Hypothalamus (tissue), 51 donors: ENCODE results near the gene KCNMA1.

ENCODE experiments used
- DNase-seq, 51 donors: peaks; one replicate each; lab custom pipeline; 2025; lab: John Stamatoyannopoulos, UW

Gene KCNMA1

GRCh38 chr10:77187376-77187999, 450.1 kb downstream of the KCNMA1 start:
- no peak for DNase-seq

DNA sequence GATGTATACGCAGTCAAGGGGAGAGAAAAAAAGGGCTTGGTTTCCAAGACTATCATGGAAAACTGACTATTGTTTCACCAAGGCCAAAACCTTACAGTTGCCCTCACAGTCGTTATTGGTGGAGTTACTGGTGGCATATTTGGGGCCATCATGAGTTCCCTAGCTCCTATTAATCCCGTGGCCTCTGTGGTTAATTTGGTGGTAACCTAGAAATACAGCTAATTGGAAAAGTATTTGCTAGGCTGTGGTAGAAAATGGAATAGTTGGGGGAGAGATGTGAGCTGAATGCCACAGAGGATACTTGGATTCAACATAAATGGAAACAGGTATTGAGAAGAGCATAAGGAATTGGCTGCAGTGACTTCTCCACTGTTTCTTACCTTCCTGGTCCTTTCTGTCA, 450.7 kb downstream of the KCNMA1 start:
- no peak for DNase-seq

DNA sequence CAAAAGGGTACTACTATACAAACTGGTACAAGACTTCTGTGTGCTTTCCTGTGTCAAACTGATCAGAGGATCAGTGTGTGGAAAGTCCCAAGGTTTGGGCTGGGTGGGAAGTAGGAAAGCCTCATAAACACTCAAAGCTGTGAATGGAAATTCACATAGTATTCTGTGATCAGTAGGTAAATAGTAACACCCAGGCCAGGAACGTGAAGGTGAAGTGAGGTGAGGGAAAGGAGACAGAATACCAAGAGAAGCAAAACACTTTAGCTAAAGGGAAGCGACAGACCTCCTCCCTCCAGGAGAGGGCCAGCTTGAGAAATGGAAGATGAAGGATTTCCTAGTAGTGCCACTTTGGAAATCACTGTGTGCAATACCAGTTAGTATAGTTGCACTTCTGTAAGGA, 451.9 kb downstream of the KCNMA1 start:
- no peak for DNase-seq

DNA sequence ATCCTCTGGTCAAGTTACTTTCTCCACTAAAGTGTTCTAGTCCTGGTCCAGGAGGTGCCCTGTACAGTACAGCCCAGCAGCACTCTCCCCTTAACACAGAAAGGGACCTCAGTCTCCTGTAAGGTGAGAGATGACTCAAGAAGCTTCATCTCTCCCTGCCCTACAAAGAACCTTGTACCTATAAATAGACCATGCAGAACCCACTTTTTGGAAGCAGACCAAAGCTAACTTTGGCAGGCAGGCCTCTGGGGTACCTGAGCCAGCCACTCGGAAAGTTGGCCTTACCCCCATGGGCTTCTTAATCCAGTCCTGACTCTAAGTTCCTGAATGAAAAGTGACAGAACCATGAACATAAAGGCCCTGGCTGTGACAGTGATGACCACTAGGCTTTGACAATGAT, 454.8 kb downstream of the KCNMA1 start:
- no peak for DNase-seq

GRCh38 chr10:77180794-77181193, 456.8 kb downstream of the KCNMA1 start:
- DNase-seq = no peak

GRCh38 chr10:77180104-77180503, 457.5 kb downstream of the KCNMA1 start:
- no peak for DNase-seq

- peak in 7 of 51 donors; percentile 3 to 70 (median 24) for DNase-seq
Measured at GRCh38 chr10:77179015-77179695, 458.5 kb downstream of the KCNMA1 start.

DNA sequence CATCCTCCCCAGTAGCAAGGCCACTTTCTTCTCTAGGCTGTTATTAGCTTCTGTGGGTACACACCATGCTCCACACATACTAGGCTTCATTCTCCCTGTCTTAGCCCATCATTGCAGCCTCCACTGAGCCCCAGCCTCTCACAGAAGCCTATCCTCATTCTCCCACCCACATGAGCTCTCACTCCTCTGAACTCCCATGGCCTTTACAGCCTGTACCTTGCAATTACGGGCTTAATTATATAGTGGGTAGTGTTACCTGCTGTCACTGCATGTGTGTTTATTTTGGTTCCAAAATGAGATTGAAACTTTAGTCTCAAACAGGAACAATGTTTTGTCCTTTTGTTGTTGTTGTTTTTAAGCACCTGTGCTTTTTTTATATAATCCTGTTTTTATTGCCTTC, 460.0 kb downstream of the KCNMA1 start:
- no peak for DNase-seq

DNA sequence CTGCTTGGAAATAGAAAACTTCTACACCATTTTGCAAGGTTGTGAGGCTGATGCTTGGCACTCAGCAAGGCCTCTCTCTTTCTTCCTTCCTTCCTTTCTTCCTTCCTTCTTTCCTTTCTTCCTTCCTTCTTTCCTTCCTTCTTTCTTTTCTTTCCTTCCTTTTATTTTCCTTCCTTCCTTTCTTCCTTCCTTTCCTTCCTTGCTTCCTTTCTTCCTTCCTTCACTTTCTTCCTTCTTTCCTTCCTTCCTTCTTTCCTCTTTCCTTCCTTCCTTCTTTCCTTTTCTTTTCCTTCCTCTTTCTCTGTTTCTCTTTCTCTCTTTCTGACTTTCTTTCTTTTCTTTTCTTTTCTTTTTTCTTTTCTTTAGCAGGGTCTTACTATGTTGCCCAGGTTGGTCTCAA, 460.4 kb downstream of the KCNMA1 start:
- DNase-seq = no peak

GRCh38 chr10:77176232-77176631, 461.4 kb downstream of the KCNMA1 start:
- DNase-seq = no peak

GRCh38 chr10:77175631-77176222, 461.9 kb downstream of the KCNMA1 start:
- DNase-seq = no peak

- peak in 43 of 51 donors; percentile 3 to 79 (median 40) for DNase-seq
Measured at GRCh38 chr10:77173615-77174461, 463.8 kb downstream of the KCNMA1 start.

DNA sequence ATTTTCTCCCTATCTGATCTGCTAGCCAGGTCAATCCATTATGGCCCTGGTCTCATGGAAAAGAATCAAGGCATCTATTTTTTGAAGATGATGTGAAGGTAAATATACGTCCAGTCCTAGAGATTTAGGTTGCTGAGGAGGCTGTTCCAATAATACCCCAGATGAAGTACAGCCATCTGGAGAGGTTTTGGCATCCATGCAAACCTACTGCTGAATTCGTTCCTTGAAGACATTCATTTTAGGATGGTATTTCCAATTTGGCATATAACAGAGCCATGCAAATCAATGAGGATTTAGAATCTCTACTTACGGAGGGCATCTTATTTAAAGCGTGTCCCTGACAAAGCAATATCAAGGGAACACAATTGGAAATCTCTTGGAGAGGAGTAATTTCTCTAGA, 465.5 kb downstream of the KCNMA1 start:
- DNase-seq = no peak

DNA sequence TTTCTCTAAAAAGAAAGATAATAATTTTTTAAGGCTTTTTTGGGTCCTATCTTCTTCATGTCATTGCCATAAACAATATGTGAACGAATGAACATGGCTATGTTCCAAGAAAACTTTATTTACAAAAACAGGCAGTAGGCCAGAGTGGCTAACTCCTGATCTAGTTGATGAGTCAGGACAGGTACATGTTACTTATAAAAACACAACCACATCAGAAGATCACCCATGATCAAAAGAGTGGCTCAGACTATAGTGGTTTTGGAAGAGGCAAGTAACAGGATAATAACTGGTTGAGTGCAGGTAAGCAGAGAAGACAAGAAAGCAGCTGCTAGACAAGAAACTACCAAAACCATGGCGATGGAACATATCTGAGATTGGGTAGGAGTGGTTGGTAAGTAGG, 468.7 kb downstream of the KCNMA1 start:
- no peak for DNase-seq

DNA sequence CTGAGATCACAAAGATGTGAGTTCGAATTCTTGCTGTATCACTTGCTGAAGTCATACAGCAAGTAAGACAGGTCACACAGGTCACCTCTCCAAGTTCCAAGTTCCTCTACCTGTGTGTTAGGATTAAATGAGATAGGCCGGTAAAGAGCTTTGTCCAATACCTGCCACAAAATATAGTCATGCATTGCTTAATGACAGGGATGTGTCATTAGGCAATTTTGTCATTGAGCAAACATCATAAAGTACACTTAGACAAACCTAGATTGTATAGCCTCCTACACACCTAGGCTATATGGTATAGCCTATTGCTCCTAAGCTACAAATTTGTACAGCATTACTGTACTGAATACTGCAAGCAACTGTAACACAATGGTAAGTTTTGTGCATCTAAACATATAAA, 469.4 kb downstream of the KCNMA1 start:
- DNase-seq = no peak

GRCh38 chr10:77165445-77166208, 472.0 kb downstream of the KCNMA1 start:
- DNase-seq = peak in 24 of 51 donors; percentile 2 to 61 (median 27)

- no peak for DNase-seq
Measured at GRCh38 chr10:77164616-77165311, 472.8 kb downstream of the KCNMA1 start.

- peak in 6 of 51 donors; percentile 6 to 56 (median 20) for DNase-seq
Measured at GRCh38 chr10:77163670-77164348, 473.8 kb downstream of the KCNMA1 start.

DNA sequence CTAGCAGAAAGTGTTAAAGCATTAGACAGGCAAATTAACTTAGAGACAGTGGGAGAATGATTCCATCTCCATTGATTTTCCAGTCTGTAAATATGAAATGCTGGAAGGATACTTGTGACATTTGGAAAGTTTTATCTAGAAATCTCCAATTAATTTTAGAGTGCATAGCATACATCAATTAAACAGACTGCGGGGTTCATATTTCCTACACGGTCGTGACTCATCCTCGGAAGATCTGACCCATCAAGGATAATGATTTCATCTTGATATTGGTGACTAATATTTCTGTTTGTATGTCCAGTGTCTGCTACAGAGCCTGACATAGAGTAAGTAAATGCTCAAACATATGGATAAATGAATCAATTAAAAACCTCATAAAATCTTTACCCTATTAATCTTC, 474.9 kb downstream of the KCNMA1 start:
- no peak for DNase-seq
